Activated CD8-positive, alpha-beta memory T cell treated with anti-CD3 and anti-CD28 coated beads, Interleukin-2, amount 50 U/mL, for 24 hours (primary cell): ENCODE measurements around the gene GALNT17.

Experiments used
- DNase-seq: peaks from one replicate; pipeline ENCODE4 v3.0.0-alpha.2; 2020; ENCODE audit errors: extremely low read depth

The GALNT17 gene

DNA sequence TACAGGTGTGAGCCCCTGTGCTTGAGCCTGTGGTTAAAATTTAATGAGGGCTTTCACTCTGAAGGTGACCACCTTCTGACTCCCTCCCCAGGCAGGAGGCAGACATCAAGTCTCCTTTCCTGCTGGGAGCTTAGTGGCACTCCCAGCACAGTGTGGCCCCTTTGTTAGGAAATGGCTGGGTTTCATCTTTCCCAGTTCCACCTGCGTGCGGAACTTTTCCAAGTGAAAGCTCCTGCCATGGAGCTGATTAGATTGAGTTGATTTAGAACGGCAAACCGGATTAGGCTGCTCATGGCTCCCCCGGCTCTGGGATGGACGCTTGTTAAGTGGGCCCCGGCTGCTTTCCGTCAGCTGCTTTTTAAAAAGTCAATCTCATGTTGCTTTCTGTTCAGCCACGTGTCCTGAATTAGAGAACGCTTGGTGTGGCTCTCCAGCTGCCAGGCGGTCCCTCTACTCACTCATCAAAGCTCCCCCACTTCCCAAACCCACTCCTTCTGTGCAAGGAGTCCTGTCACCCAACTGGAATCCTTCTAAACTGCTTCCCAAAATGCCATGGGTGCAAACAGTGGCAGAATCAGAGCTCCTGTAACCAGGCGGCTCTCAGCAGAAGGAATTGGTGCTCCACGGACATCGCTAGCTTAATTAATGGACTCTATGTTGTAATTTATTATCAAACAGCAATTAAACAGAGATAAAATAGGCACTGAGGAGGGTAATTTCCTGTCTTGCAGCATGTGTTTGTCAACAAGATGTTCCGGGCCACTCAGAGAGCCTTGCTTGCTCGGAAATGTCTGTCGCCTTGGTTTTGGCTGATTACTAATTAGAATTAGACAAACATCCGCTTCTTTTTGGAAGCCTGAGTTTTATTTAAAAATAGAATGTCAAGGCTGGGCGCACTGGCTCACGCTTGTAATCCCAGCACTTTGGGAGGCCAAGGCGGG, 551.2 kb downstream of the GALNT17 start:
- no peak for DNase-seq

DNA sequence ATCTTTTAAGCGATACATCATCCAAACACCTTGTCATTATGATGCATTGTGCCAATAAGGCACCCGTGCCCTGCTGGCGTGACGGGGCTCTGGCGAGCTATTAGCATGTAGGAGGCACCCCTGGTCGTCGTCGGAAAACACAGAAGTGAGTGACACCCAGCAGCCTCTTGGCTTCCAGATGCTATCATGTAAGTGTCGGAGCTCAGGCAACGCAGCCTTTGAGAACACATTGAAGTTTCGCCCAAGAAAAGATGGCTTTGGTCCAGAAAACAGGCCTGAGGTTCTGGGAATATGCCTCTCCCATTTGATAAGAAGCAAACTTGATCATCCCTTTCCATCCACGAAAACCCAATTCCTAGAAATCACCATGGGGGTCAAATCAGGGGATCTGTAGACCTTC, 555.3 kb downstream of the GALNT17 start:
- DNase-seq: no peak

DNA sequence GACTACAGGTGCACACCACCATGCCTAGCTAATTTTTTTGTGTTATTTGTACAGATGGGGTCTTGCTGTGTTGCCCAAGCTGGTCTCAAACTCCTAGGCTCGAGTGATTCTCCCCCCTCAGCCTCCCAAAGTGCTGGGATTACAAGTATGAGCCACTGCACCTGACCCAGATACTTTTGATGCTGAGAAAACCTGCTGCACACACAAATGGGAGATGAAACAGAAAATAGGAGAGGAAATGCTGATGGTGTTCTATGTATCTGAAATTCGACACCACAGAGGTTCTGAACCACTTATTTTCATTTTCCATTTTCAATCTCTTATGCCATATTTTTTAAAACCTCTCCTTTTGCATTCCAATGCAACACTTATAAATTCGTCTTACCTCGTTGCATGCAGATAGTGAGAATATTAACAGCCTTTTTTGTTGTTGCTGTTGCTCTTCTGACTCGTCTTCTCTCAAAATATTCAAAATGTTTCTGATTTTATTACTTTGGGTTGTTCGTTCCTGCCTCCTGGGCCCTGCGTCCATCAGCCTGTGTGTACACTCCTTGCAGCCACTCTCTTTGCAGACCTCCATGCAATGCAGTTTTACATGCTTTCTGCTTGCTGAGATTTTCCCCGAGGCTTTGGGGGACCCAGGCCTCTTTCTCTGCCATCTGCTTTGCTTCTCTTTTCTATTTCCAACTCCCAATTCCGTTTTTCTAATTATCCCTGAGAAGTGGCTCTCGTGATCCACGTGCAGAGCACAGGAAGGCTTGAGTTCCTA, 556.1 kb downstream of the GALNT17 start:
- no peak for DNase-seq

DNA sequence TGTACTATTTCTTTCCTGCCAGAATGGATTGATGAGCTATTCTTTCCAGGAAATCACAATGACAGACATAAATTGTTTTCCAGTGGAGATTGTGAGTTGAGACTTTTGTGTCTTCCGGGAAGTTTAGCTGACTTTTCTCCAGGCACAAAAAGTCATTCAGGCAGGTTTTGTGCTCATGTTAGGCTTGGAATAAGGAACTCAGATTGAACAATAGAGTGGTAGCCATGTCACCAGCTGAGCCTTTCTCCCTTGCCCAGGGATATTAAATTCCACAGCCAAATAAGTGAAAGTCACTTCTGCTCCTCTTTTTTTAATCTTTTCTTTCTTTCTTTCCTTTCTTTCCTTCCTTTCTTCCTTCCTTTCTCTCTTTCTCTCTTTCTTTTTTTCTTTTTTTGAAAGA, 559.6 kb downstream of the GALNT17 start:
- DNase-seq: no peak

DNA sequence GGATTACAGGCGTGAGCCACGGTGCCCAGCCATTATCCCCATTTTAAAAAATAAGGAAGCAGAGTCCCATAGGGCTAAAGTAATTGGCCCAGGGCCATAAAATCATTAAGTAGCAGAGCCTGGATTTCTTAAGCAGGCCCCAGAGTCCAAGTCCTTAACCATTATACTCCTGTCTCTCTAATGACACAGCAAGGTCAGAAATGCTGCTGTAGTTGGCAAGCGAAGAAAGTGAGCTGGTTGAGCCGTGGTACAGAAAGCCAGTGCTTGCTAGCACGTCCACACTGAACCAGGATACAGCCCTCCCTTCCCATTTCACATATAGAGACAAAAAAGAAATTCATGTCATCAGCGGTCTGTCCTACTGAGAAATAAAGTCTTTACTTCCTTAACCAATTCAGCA, 562.7 kb downstream of the GALNT17 start:
- DNase-seq: no peak

DNA sequence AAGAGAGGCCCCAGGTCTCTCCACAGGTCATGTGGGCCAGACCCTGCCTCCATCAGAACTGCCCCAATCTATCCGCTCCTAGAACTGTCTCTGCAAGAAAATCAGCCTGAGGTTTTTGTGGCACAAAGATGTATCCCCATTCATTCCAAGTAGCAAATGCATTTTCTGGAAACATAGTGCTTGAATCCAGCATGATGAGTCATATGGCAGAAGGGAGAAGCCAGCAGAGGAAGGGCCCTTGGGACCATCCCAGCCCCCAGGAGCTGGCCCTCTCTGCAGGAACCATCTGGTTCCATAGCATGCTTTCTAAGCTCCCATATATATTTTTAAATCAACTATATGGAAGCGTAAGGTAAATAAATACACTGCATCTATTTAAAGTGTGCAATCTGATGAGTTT, 563.2 kb downstream of the GALNT17 start:
- DNase-seq: no peak

DNA sequence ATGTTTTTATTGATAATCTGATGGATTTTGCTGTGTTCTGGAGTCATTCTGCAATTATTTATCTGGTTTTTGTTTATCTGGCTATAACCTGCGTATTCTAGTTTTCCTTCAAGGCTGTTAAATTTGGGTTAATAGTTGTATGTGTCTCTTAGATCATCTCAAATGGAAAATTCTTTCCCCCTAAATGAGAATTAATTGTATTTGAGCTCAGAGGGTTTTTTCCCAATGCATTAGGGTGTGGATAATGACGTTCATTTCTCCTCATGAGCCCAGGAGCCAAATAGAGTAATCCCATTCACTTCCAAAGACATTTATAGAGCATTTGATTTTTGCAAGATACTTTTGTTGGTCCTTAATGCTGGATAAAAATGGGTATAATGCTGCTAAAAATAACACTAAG, 564.6 kb downstream of the GALNT17 start:
- DNase-seq: no peak

DNA sequence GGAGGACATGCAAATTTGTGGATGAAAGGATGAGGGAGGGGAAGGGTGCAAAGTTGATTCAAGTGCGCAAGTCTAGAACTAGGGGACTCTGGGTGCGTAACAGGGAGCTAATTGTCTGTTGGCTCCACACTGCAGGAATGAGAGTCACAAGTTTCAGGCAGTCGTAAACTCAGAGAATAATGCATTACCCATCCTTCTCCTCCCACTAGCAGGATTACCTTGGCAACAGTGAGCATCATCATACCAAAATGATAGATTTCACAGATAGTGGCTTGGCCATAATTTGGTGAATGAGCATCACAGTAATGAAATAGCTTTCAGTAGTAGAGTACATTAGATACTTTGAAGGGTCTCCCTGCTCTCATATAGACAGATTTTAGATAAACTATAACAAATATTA, 565.5 kb downstream of the GALNT17 start:
- no peak for DNase-seq

DNA sequence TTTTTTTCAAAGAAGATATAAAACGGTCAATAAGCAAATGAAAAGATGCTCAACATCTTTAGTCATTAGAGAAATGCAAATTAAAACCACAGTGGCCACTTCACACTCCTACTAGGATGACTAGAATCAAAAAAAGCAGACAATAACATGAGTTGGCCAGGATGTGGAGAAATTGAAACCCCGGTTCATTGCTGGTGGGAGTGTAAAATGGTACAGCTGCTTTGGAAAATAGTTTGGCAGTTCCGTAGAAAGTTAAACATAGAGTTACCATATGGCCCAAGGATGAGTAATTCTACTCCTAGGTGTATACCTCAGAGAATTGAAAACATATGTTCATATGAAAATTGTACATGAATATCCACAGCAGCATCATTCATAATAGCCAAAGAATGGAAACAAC, 573.3 kb downstream of the GALNT17 start:
- DNase-seq: no peak

DNA sequence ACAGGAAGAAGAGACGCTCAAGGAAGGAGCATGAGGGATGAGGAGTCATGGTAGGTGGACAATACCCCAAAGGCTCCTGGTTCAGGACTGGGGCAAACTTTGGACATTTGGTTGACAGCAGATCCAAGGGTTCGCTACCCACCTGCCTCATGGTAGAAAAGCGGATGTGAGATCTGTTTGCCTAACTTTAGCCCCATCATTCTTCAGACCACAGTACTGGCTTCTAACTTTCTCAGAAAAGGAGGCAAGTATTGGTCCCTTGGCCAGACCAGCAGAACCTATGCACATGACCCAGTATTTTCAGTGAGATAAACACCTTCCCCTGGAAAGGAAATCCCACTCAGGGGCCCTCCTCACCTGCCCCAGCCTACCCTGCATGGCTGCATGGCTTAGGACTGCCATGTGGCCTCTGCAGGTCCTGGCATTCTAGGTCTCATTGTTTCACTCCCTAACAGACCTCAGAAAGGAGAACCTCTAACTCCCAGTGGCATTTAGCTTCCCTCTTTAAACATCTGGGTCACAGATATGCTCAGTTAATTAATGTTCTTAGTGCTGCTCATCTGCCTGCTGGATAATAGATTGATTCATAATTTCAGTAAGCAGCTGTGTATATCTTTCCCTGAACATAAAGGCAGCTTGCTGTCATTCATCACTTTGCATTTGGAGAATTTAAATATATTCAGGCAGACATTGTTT, 574.1 kb downstream of the GALNT17 start:
- no peak for DNase-seq

DNA sequence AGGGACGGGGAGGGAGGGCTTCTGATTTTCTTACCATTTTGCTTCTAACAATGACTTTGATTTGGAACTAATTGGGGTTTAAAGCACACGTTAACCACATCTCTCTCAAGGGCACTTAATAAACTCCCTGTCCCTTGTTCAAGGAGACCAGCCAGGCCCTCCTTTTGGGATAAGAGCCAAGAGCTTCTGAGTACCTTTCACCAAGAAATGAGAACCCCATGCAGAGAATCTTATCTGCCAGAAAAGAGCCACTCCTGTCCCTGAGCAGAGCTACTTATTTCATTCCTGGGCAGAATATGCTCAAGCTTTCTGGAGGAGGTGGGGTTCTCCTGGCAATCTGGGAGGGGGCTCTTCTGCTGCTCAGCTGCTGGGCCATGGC, 574.6 kb downstream of the GALNT17 start:
- DNase-seq: no peak

DNA sequence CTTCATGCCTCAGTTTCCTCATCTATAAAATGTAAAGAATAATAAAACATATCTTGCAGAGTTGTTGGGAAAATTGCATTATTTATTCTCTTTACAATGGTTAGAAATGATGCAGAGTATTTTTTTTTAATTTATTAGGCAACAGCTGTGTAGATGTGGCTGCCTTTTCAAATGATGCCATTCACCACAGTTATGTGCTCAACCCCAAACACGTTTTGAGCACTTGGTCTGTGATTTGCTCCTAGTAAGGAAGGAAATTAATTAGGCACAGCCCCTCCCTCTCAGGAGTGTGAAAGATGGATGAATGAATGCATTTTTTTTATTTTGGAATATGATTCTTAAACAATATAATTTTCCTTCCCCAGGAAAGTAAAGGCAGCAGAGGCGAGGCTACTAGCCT, 575.1 kb downstream of the GALNT17 start:
- no peak for DNase-seq

DNA sequence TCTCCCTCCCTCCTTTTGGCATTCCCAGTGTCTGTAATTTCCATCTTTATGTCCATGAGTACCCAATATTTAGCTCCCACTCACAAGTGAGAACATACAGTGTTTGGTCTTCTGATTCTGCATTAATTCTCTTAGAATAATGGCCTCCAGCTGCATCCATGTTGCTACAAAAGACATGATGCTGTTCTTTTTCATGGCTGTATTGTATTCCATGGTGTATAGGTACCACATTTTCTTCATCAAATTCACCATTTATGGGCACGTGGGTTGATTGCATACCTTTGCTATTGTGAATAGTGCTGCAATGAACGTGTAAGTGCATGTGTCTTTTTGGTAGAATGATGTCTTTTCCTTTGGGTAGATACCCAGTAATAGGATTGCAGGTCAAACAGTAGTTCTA, 576.8 kb downstream of the GALNT17 start:
- no peak for DNase-seq

DNA sequence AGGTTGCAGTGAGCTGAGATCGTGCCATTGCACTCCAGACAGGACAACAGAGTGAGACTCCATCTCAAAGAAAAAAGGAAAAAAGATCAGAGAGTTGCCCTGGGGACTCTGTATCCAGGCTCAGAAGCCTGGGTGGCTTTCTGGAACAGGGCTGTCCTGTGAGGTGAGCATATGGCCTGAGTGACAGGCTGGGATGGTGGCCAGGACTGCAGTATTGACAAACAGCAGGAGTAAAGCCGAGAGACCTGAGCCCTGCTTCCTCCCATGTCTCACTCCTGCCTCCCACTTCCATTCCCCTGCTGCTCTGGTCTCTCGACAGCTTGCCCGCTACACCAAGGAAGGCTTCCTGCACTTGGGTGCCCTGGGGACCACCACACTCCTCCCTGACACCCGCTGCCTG, 578.5 kb downstream of the GALNT17 start:
- DNase-seq: no peak

DNA sequence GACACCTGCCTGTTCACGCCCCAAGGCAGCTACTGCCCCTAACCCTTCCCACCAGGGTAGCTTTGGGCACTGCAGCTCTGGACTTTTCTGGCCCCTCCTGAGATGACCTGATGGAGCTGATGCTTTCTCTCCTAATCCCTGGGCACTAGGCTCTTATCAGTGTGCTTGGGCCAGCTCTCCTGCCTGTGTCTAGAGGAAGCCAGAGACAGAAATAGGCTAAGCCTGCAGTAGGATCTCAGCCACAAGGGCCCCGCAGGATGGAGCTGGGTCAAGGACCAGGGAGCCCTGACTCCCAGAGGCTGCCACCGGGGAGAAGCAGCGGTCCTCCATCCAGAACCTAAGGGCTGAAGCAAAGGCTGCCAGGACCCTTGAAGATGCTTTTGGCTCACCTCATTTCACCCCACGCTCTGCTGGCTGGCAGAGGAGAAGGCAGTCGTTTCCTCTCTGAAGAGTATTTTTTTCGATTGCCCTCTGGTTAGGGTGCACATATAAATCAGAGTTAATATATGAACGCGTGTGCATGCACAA, 580.8 kb downstream of the GALNT17 start:
- DNase-seq: no peak

DNA sequence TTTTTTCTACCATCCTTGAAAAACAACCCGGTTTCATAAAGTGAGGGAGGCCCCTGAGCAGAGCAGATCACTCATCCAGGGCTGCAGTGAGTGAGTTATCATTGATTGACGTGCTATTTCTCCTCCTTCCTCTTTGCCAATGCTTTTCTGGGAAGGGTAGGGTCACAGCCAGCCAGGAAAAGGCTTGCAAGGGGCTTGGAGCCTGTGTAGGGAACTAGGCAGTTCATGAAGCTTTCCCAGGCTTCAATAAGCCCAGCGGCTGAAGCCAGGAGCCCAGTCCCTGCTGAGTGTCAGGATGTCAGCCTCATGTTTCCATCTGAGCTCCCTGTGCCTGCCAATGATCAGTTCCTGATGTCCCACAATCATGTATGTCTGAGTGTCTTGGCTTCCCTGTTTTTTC, 584.7 kb downstream of the GALNT17 start:
- DNase-seq: no peak

DNA sequence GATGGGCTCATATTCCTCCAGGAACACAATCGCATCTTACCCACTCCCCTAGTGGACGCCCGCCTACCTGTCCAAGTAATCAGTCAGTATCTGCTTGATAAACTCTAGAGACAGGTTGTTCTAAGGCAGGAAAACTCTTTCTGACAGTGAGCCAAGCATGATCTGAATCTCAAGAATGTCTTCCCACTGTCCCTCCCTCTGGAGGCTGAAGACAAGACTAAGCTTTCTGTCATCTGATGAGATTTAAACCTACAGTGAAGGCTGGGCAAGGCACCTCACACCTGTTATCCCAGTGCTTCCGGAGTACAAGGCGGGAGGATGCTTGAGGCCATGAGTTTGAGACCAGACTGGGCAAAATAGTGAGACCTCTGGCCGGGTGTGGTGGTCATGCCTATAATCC, 586.6 kb downstream of the GALNT17 start:
- DNase-seq: no peak

DNA sequence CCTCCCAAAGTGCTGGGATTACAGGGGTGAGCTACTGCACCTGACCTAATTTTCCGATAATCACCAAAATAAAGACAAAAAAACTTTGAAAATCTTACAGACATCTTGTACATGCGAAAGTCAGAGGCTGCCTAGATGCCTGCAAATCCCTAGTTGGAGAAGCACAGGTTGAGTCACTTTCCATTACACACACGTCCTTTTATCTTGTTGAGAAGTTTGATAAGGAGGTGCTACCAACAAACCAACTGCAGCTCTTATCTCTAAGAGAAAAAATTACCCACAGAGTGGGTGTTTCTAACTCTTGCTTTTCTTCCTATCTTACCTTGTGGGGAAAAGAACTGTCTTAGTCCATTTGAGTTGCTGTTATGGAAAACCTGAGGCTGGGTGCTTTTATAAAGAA, 589.8 kb downstream of the GALNT17 start:
- DNase-seq: no peak

DNA sequence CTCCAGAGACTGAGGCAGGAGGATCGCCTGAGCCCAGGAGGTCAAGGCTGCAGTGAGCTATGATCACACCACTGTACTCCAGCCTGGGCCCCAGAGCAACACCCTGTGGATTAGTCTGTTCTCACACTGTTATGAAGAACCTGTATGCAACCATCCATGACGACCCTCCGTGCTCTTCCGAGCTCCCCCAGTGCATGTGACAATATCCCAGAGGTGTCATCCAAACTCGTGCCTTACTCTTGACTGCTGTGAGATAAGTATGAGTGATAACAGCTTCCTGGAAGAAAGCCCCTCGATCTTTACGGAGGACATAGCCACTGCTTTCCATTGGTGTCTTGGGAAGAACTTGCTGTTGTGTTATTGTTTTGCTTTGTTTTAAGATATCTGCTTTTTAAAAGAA, 591.9 kb downstream of the GALNT17 start:
- no peak for DNase-seq

DNA sequence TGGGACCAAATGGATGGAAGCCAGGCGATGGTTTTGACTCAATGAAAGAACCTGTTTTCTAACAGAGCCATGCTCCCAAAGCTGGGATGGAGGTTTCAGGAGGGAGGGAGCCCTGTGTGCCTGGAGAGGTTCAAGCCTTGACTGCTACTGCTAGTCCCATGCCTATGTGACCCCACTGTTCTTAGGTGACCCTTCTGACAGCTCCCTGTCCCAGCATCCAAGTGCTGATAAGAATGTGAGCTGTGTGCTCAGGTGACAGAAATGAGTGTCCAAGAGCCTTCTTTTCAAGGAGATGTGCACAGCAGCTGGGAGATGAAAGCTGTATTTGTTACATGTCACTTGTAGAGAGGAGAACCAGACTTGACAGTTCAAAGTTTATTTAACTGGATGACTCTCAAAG, 595.4 kb downstream of the GALNT17 start:
- no peak for DNase-seq

DNA sequence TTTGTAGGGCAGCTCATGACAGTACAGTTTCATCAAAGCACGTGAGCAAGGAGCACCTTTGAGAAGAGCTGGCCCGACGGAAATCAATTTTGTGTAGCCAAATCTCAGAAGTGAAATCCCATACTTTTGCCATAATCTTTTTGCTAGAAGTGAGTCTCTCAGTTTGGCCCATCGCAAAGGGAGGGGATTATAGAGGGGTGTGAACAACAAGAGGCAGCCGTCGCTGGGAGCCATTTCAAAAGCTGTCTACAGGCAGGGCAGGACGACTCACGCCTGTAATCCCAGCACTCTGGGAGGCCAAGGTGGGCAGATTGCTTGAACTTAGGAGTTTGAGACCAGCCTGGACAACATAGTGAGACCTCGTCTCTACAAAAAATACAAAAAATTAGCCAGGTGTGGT, 599.8 kb downstream of the GALNT17 start:
- no peak for DNase-seq

DNA sequence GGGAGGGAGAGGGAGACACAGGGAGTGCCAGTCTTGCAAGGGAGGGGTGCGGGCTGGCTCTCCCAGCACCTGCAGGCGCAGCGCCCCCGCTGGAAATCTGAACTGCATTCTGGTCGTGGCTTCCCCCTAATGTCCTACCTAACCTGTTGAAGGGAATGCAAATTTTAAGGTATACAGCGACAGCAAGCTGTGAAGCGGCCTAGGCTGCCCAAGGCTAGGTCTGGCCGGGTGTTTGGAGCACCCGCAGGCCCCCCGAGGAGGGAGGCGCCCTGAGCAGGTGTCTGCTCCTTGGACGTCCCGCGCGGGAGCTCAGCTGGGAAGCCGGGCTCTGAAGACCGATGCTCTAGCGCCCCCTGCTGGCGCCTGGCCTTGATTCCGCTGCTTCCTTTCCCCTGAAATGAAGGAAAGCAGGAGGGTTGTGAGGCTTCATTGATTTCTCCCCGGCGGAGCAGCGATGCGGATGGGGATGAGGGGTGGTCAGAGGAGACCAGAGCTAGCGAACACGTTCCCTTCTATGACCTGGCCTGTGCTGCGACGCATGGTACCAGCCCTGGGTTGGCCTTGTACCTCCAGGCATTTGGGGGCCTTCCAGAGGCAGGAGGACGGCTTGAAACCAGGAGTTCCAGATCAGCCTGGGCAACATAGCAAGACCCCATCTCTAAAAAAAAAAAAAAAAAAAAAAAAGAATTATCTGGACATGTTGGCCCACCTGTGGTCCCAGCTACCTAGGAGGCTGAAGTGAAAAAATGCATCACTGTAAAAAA, 601.3 kb downstream of the GALNT17 start:
- peak; percentile 21 for DNase-seq
